NCI-H69 (cell line): Measurements from ENCODE around the gene CHRNA5.
"Not testable (repeated sequence)": the region's sequence is repeated elsewhere in the genome, so short reads cannot be mapped to it uniquely, and the experiment has no call there.

ENCODE experiments used
- DNase-seq: peaks from one replicate; lab custom pipeline; 2025; lab: John Stamatoyannopoulos, UW

CHRNA5 gene

GRCh38 chr15:78565097-78565950 is at the start of gene CHRNA5:
Gene CHRNA5, plus strand, starts transcription at chr15:78565520. Its CDS starts 200 bp downstream, at chr15:78565720.
- peak; percentile 92 for DNase-seq

GRCh38 chr15:78520035-78520434 is 45.3 kb upstream of the CHRNA5 start:
- DNase-seq = not testable (repeated sequence)

- no peak for DNase-seq
Measured at GRCh38 chr15:78524230-78524629, 41.1 kb upstream of the CHRNA5 start.

GRCh38 chr15:78527325-78527724 is 38.0 kb upstream of the CHRNA5 start:
- DNase-seq = no peak

- no peak for DNase-seq
Measured at GRCh38 chr15:78533331-78533730, 32.0 kb upstream of the CHRNA5 start.

- DNase-seq = no peak
Measured at GRCh38 chr15:78536134-78536533, 29.2 kb upstream of the CHRNA5 start.

GRCh38 chr15:78537266-78537905 is 27.9 kb upstream of the CHRNA5 start:
- no peak for DNase-seq

GRCh38 chr15:78538358-78538757 is 27.0 kb upstream of the CHRNA5 start:
- no peak for DNase-seq

GRCh38 chr15:78539464-78540140 is 25.7 kb upstream of the CHRNA5 start:
- not testable (repeated sequence) for DNase-seq

GRCh38 chr15:78540141-78540870 is 25.0 kb upstream of the CHRNA5 start, which contains the start of gene PSMA4:
Gene PSMA4, plus strand, starts transcription at chr15:78540444. Its CDS starts 1,484 bp downstream, at chr15:78541928.
- DNase-seq = peak; percentile 87

- peak; percentile 55 for DNase-seq
Measured at GRCh38 chr15:78540871-78541743, 24.2 kb upstream of the CHRNA5 start.

GRCh38 chr15:78541744-78542034 is 23.6 kb upstream of the CHRNA5 start:
- DNase-seq = no peak

- DNase-seq = no peak
Measured at GRCh38 chr15:78542647-78543046, 22.7 kb upstream of the CHRNA5 start.

- no peak for DNase-seq
Measured at GRCh38 chr15:78550194-78550593, 15.1 kb upstream of the CHRNA5 start.

- no peak for DNase-seq
Measured at GRCh38 chr15:78550815-78551214, 14.5 kb upstream of the CHRNA5 start.

GRCh38 chr15:78551902-78552301 is 13.4 kb upstream of the CHRNA5 start:
- DNase-seq = no peak

GRCh38 chr15:78552597-78552996 is 12.7 kb upstream of the CHRNA5 start:
- DNase-seq = peak; percentile 5

- not testable (repeated sequence) for DNase-seq
Measured at GRCh38 chr15:78560201-78560600, 5.1 kb upstream of the CHRNA5 start.

GRCh38 chr15:78561490-78561889 is 3.8 kb upstream of the CHRNA5 start:
- no peak for DNase-seq

GRCh38 chr15:78563092-78563491 is 2.2 kb upstream of the CHRNA5 start:
- no peak for DNase-seq

GRCh38 chr15:78564743-78565096 is 600 bp upstream of the CHRNA5 start:
- DNase-seq = peak; percentile 41
